Liver (tissue), 9 donors: Measurements from ENCODE around the gene HSFX4. TPM values are rescaled to one million over a fixed set of nuclear protein-coding genes. Genes with fewer than 3 reads are reported as not detected.

Experiments
- DNase-seq: peaks from one replicate; pipeline ENCODE4 v3.0.0-alpha.2; 2017; ENCODE audit warnings: low spot score
- H3K27ac ChIP-seq, 2 donors: one replicate each; pipeline ENCODE4 v1.7.0; 2013; ENCODE audit warnings: inconsistent platforms in 2 of 2, low read length in 2 of 2, control low read depth in 1 of 2, low read depth in 1 of 2, mild to moderate bottlenecking in 1 of 2
- H3K27me3 ChIP-seq, 4 donors: one replicate each; pipeline versions ENCODE4 v1.6.1 to v1.7.0; 2013; ENCODE audit warnings: low read length in 3 of 4, inconsistent platforms in 1 of 4, mild to moderate bottlenecking in 1 of 4, moderate library complexity in 1 of 4; ENCODE audit not compliant: control insufficient read depth in 4 of 4, insufficient read depth in 4 of 4
- H3K36me3 ChIP-seq, 4 donors: one replicate each; pipeline versions ENCODE4 v1.6.1 to v1.7.0; 2013; ENCODE audit warnings: low read length in 3 of 4, mild to moderate bottlenecking in 3 of 4, low read depth in 1 of 4, moderate library complexity in 1 of 4; ENCODE audit not compliant: control insufficient read depth in 4 of 4, insufficient read depth in 3 of 4
- H3K4me1 ChIP-seq, 4 donors: one replicate each; pipeline versions ENCODE4 v1.6.1 to v1.7.0; 2013; ENCODE audit warnings: low read length in 3 of 4, mild to moderate bottlenecking in 3 of 4, moderate library complexity in 1 of 4; ENCODE audit not compliant: control insufficient read depth in 4 of 4, insufficient read depth in 4 of 4
- H3K4me3 ChIP-seq, 3 donors: one replicate each; pipeline versions ENCODE4 v1.6.1 to v1.7.0; 2013; ENCODE audit warnings: low read length in 3 of 3, control low read depth in 1 of 3, low read depth in 1 of 3, mild to moderate bottlenecking in 1 of 3
- H3K9ac ChIP-seq, 2 donors: one replicate each; pipeline ENCODE4 v1.7.0; 2013; ENCODE audit warnings: low read length in 2 of 2, mild to moderate bottlenecking in 2 of 2, moderate library complexity in 2 of 2, control low read depth in 1 of 2, low read depth in 1 of 2
- H3K9me3 ChIP-seq, 4 donors: one replicate each; pipeline versions ENCODE4 v1.6.1 to v1.7.0; 2013; ENCODE audit warnings: low read length in 3 of 4; ENCODE audit not compliant: control insufficient read depth in 4 of 4
- CTCF ChIP-seq: fragments of 150-350 bp; IDR thresholded peaks from 2 replicates; pipeline ENCODE4 v1.5.1; 2017; ENCODE audit warnings: improper control_type of control experiment, low read depth, low read length; ENCODE audit not compliant: missing input control
- EGR1 ChIP-seq, 2 donors: IDR thresholded peaks; 2 replicates each; pipeline ENCODE4 v1.6.1; 2016 to 2018; ENCODE audit warnings: antibody characterized with exemption in 2 of 2, low read depth in 2 of 2
- FOXA1 ChIP-seq: IDR thresholded peaks from 2 replicates; pipeline ENCODE4 v1.6.1; 2016; ENCODE audit warnings: antibody characterized with exemption
- GABPA ChIP-seq, 2 donors: IDR thresholded peaks in 1 of 2; conservative IDR thresholded peaks in 1 of 2; 2 replicates each; pipeline ENCODE4 v1.6.1; 2016; ENCODE audit warnings: antibody characterized with exemption in 2 of 2, mild to moderate bottlenecking in 1 of 2, moderate library complexity in 1 of 2
- HNF4A ChIP-seq, 2 donors: conservative IDR thresholded peaks; 2 replicates each; pipeline ENCODE4 v1.6.1; 2016; ENCODE audit warnings: antibody characterized with exemption in 2 of 2, mild to moderate bottlenecking in 2 of 2
- HNF4G ChIP-seq: IDR thresholded peaks from 2 replicates; pipeline ENCODE4 v1.6.1; 2016; ENCODE audit warnings: antibody characterized with exemption
- JUND ChIP-seq, 2 donors: IDR thresholded peaks; 2 replicates each; pipeline ENCODE4 v1.6.1; 2016; ENCODE audit warnings: antibody characterized with exemption in 2 of 2
- MAX ChIP-seq: IDR thresholded peaks from 2 replicates; pipeline ENCODE4 v1.6.1; 2016; ENCODE audit warnings: antibody characterized with exemption
- RAD21 ChIP-seq, 2 donors: IDR thresholded peaks; 2 replicates each; pipeline ENCODE4 v1.6.1; 2016; ENCODE audit warnings: antibody characterized with exemption in 2 of 2, mild to moderate bottlenecking in 2 of 2
- RXRA ChIP-seq, 2 donors: IDR thresholded peaks; 2 replicates each; pipeline ENCODE4 v1.6.1; 2017 to 2018; ENCODE audit warnings: antibody characterized with exemption in 2 of 2, mild to moderate bottlenecking in 1 of 2
- SP1 ChIP-seq: IDR thresholded peaks from 2 replicates; pipeline ENCODE4 v1.6.1; 2018; ENCODE audit warnings: antibody characterized with exemption, mild to moderate bottlenecking
- YY1 ChIP-seq: IDR thresholded peaks from 2 replicates; pipeline ENCODE4 v1.6.1; 2016; ENCODE audit warnings: antibody characterized with exemption, mild to moderate bottlenecking
- ZBTB33 ChIP-seq: IDR thresholded peaks from 2 replicates; pipeline ENCODE4 v1.6.1; 2016; ENCODE audit warnings: antibody characterized with exemption
- WGBS: extraction: QIAGEN DNeasy Blood & Tissue Kit; methylation state at CpG from one replicate; pipeline ENCODE4 v1.1.7; 2013; 5-methylcytosine and 5-hydroxymethylcytosine counted together
- polyA plus RNA-seq, 2 donors: library from polyadenylated mRNA; stranded (reverse) in 1 of 2; unstranded in 1 of 2; fragments of 200-250 nt in 1 of 2; fragments of >200 nt in 1 of 2; fragmentation: Nextera tagmentation in 1 of 2; extraction: Ambion mirVana in 1 of 2; gene quantifications; one replicate each; pipeline versions ENCODE4 v1.2.1 to v1.2.3, GENCODE V29; 2013 to 2015
- total RNA-seq, 2 donors: library from RNA; depleted of rRNA; stranded (reverse); fragments of >200 nt; gene quantifications; one replicate each; pipeline ENCODE4 v1.2.3, GENCODE V29; 2014
- donor health status: healthy.
- donor health status: healthy.
- donor health status: healthy.
- donor health status: healthy.
- donor health status: healthy.

The HSFX4 gene
- total and polyA plus RNA-seq, 4 donors = not detected

GRCh38 chrX:149962859-149963757 is 33.7 kb downstream of the HSFX4 start:
- TF ChIP-seq RXRA (IDR thresholded peaks at IDR 0.05) (no peak), CTCF (peak; percentile 66), ZBTB33 (no peak), HNF4A (conservative IDR thresholded peaks at IDR 0.05) (no peak), HNF4G (no peak), RAD21 (IDR thresholded peaks at IDR 0.05) (peak; percentile 90 to 98), EGR1 (IDR thresholded peaks at IDR 0.05; ENCODE audit: low read depth in 2 of 2) (no peak), YY1 (no peak), MAX (no peak), FOXA1 (no peak), JUND (IDR thresholded peaks at IDR 0.05) (no peak), GABPA (IDR thresholded peaks at IDR 0.05 in 1 of 2, conservative IDR thresholded peaks at IDR 0.05 in 1 of 2) (no peak)
- Histone ChIP-seq H3K4me3 (no peak overlapping the region), H3K27me3 (no peaks in the 10 kb centered on the region), H3K9me3 (no peaks in the 10 kb centered on the region), H3K27ac (no peak overlapping the region), H3K36me3 (no peaks in the 10 kb centered on the region), H3K9ac (no peak overlapping the region), H3K4me1 (peaks cover 0 to 4% (median 2%) of the 10 kb centered on the region in 4 donors)
- peak; percentile 34 for DNase-seq
- 46% methylated on average over 9 of the region's 9 CpGs for WGBS

GRCh38 chrX:149979126-149979644 is 49.8 kb downstream of the HSFX4 start:
- 92% methylated on average over 3 of the region's 3 CpGs for WGBS
- H3K9ac ChIP-seq = no peak overlapping the region
- TF ChIP-seq EGR1 (IDR thresholded peaks at IDR 0.05; ENCODE audit: low read depth in 2 of 2) (no peak), SP1 (no peak)
- H3K27me3 ChIP-seq = no peaks in the 10 kb centered on the region
- DNase-seq = no peak
- H3K36me3 ChIP-seq = no peaks in the 10 kb centered on the region
- H3K4me1 ChIP-seq = no peaks in the 10 kb centered on the region
- no peaks in the 10 kb centered on the region for H3K9me3 ChIP-seq
- no peak overlapping the region for H3K27ac ChIP-seq
- no peak overlapping the region for H3K4me3 ChIP-seq

Other genes with a start within 250 kb of the HSFX4 start
- gene MAGEA11, start 217.5 kb upstream of the HSFX4 start, total RNA-seq = not detected
- not detected for gene MAGEA11, start 217.5 kb upstream of the HSFX4 start, polyA plus RNA-seq
- gene HSFX1, start 155.5 kb upstream of the HSFX4 start, total RNA-seq = under 1 TPM; 0.19 to 0.92 TPM
- under 1 TPM; 0.17 to 0.28 TPM for gene HSFX1, start 155.5 kb upstream of the HSFX4 start, polyA plus RNA-seq
- gene MAGEA9, start 147.6 kb upstream of the HSFX4 start, total RNA-seq = not detected
- not detected for gene MAGEA9, start 147.6 kb upstream of the HSFX4 start, polyA plus RNA-seq
- gene MAGEA8, start 48.4 kb upstream of the HSFX4 start, total RNA-seq = not detected
- not detected for gene MAGEA8, start 48.4 kb upstream of the HSFX4 start, polyA plus RNA-seq
- gene EOLA2, start 8.9 kb downstream of the HSFX4 start, total RNA-seq = 10 to 100 TPM; 10.5 to 16.3 TPM
- gene EOLA2, start 8.9 kb downstream of the HSFX4 start, polyA plus RNA-seq = 10 to 100 TPM; 14.9 to 22.7 TPM